Neural cell (in vitro differentiated cells): ENCODE results near the gene XIAP. TPM values are rescaled to one million over a fixed set of nuclear protein-coding genes. Genes with fewer than 3 reads are reported as not detected.
"Not testable (repeated sequence)": the region's sequence is repeated elsewhere in the genome, so short reads cannot be mapped to it uniquely, and the experiment has no call there.

Source experiments
- H2AFZ ChIP-seq: fragments of 200-600, 300-800 bp; sonication (generic), shearing (Covaris generic); 2 replicates; pipeline ENCODE4 v1.6.0; 2014; ENCODE audit warnings: low read depth, mild to moderate bottlenecking, antibody characterized with exemption, low read length, moderate library complexity
- H3F3A ChIP-seq: fragments of 200-600 bp; shearing (Covaris generic); 2 replicates; pipeline ENCODE4 v1.6.1; 2016; ENCODE audit warnings: mild to moderate bottlenecking, moderate library complexity, mixed read lengths, antibody characterized with exemption, low read length; ENCODE audit not compliant: insufficient read depth, poor library complexity, severe bottlenecking
- H3K27ac ChIP-seq: fragments of 200-600, 300-800 bp; sonication (generic), shearing (Covaris generic); 2 replicates; pipeline ENCODE4 v1.5.1; 2014; ENCODE audit warnings: mild to moderate bottlenecking, low read length, moderate library complexity
- H3K27me3 ChIP-seq: fragments of 300-800, 200-600 bp; sonication (generic), shearing (Covaris generic); 2 replicates; pipeline ENCODE4 v1.6.0; 2014; ENCODE audit warnings: mild to moderate bottlenecking, low read depth, low read length, moderate library complexity; ENCODE audit not compliant: insufficient read depth
- H3K36me3 ChIP-seq: fragments of 300-800, 200-600 bp; sonication (generic), shearing (Covaris generic); 2 replicates; pipeline ENCODE4 v1.5.1; 2014; ENCODE audit warnings: mild to moderate bottlenecking, antibody characterized with exemption, low read length, moderate library complexity; ENCODE audit not compliant: insufficient read depth
- H3K4me2 ChIP-seq: fragments of 300-800, 200-600 bp; sonication (generic), shearing (Covaris generic); 2 replicates; pipeline ENCODE4 v1.6.0; 2014; ENCODE audit warnings: mild to moderate bottlenecking, low read length
- H3K4me3 ChIP-seq: fragments of 300-800, 200-600 bp; sonication (generic), shearing (Covaris generic); 2 replicates; pipeline ENCODE4 v1.5.1; 2014; ENCODE audit warnings: mild to moderate bottlenecking, low read length, moderate library complexity
- H3K79me2 ChIP-seq: fragments of 200-600 bp; shearing (Covaris generic); replicated peaks from 2 replicates; pipeline ENCODE4 v1.6.0; 2014; ENCODE audit warnings: mild to moderate bottlenecking, low read length, moderate library complexity; ENCODE audit not compliant: insufficient read depth
- H3K9ac ChIP-seq: fragments of 300-800, 200-600 bp; sonication (generic), shearing (Covaris generic); 2 replicates; pipeline ENCODE4 v1.6.1; 2016; ENCODE audit warnings: mild to moderate bottlenecking, low read length, mixed read lengths
- H3K9me2 ChIP-seq: fragments of 200-600 bp; shearing (Covaris generic); 2 replicates; pipeline ENCODE4 v1.6.1; 2016; ENCODE audit warnings: mild to moderate bottlenecking, low read length, mixed read lengths; ENCODE audit not compliant: insufficient read depth
- H3K9me3 ChIP-seq: fragments of 200-600, 300-800 bp; sonication (generic), shearing (Covaris generic); 2 replicates; pipeline ENCODE4 v1.6.1; 2016; ENCODE audit warnings: mild to moderate bottlenecking, mixed run types, low read length, moderate library complexity, mixed read lengths
- H4K20me1 ChIP-seq: fragments of 200-600 bp; shearing (Covaris generic); 2 replicates; pipeline ENCODE4 v1.6.1; 2016; ENCODE audit warnings: mild to moderate bottlenecking, mixed run types; ENCODE audit not compliant: insufficient read depth
- EP300 ChIP-seq: fragments of 450-650 bp; conservative IDR thresholded peaks from 2 replicates; pipeline ENCODE4 v1.6.1; 2014; ENCODE audit warnings: antibody characterized with exemption, mild to moderate bottlenecking, moderate library complexity; ENCODE audit not compliant: poor library complexity, severe bottlenecking
- EZH2 ChIP-seq: fragments of 200-600, 300-800 bp; shearing (Covaris generic), sonication (generic); IDR thresholded peaks from 2 replicates; pipeline ENCODE4 v1.6.1; 2014; ENCODE audit warnings: antibody characterized with exemption, low read length, borderline replicate concordance, mild to moderate bottlenecking; ENCODE audit not compliant: insufficient read depth, poor library complexity, severe bottlenecking
- MXI1 ChIP-seq: fragments of 450-650 bp; conservative IDR thresholded peaks from 2 replicates; pipeline ENCODE4 v1.6.1; 2014; ENCODE audit warnings: antibody characterized with exemption, mild to moderate bottlenecking; ENCODE audit not compliant: poor library complexity, severe bottlenecking
- POLR2AphosphoS5 ChIP-seq: IDR thresholded peaks from 2 replicates; pipeline ENCODE4 v1.6.1; 2012
- RAD21 ChIP-seq: fragments of 450-650 bp; conservative IDR thresholded peaks from 2 replicates; pipeline ENCODE4 v1.6.1; 2014; ENCODE audit warnings: antibody characterized with exemption, mild to moderate bottlenecking, moderate library complexity
- SMC3 ChIP-seq: fragments of 450-650 bp; conservative IDR thresholded peaks from 2 replicates; pipeline ENCODE4 v1.6.1; 2014; ENCODE audit warnings: antibody characterized with exemption, mild to moderate bottlenecking, moderate library complexity; ENCODE audit not compliant: poor library complexity
- TAF1 ChIP-seq: IDR thresholded peaks from 2 replicates; pipeline ENCODE4 v1.6.1; 2012; ENCODE audit warnings: low read depth
- polyA plus RNA-seq: library from polyadenylated mRNA; depleted of rRNA; stranded (reverse); fragments of >200 nt; gene quantifications from 2 replicates; pipeline ENCODE4 v1.2.3, GENCODE V29; 2014
- TF ChIP-seq, protein P1 (sequence below): fragments of 450-650 bp; IDR thresholded peaks from 2 replicates; pipeline ENCODE4 v1.5.1; 2014; ENCODE audit warnings: antibody characterized with exemption, mild to moderate bottlenecking, moderate library complexity; ENCODE audit not compliant: poor library complexity, severe bottlenecking

XIAP gene
- polyA plus RNA-seq, 1 donor from 2014 or later, result 26.6 TPM

DNA sequence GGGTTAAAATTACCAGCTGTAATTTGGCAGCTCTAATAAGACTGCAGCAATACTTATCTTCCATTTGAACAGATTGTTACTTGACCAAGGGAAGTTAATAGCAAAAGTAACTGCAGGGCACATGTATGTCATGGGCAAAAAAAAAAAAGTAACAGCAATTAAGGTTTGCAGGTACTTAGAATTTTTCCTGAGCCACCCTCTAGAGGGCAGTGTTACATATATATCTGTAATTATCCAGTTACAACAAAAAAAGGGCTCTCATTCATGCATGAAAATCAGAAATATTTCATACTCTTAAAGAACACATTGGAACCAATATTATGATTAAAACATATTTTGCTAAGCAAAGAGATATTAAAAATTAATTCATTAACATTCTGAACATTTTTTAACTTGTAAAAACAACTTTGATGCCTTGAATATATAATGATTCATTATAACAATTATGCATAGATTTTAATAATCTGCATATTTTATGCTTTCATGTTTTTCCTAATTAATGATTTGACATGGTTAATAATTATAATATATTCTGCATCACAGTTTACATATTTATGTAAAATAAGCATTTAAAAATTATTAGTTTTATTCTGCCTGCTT lies 25.1 kb downstream of the XIAP start:
- TF ChIP-seq, protein P1, sequence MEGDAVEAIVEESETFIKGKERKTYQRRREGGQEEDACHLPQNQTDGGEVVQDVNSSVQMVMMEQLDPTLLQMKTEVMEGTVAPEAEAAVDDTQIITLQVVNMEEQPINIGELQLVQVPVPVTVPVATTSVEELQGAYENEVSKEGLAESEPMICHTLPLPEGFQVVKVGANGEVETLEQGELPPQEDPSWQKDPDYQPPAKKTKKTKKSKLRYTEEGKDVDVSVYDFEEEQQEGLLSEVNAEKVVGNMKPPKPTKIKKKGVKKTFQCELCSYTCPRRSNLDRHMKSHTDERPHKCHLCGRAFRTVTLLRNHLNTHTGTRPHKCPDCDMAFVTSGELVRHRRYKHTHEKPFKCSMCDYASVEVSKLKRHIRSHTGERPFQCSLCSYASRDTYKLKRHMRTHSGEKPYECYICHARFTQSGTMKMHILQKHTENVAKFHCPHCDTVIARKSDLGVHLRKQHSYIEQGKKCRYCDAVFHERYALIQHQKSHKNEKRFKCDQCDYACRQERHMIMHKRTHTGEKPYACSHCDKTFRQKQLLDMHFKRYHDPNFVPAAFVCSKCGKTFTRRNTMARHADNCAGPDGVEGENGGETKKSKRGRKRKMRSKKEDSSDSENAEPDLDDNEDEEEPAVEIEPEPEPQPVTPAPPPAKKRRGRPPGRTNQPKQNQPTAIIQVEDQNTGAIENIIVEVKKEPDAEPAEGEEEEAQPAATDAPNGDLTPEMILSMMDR, result peak; percentile 52
- no peak for TF ChIP-seq RAD21
- no peak overlapping the region for H3K4me3 ChIP-seq
- no peaks in the 10 kb centered on the region for H3K36me3 ChIP-seq
- no peaks in the 10 kb centered on the region for H3K79me2 ChIP-seq
- no peaks in the 10 kb centered on the region for H3K27me3 ChIP-seq
- H3K4me2 ChIP-seq, result no peak overlapping the region
- H2AFZ ChIP-seq, result no peak overlapping the region
- H3K9ac ChIP-seq, result no peak overlapping the region
- no peak overlapping the region for H3K27ac ChIP-seq
- no peaks in the 10 kb centered on the region for H3K9me2 ChIP-seq
- no peaks in the 10 kb centered on the region for H3K9me3 ChIP-seq
- no peaks in the 10 kb centered on the region for H4K20me1 ChIP-seq
- H3F3A ChIP-seq, result no peaks in the 10 kb centered on the region

DNA sequence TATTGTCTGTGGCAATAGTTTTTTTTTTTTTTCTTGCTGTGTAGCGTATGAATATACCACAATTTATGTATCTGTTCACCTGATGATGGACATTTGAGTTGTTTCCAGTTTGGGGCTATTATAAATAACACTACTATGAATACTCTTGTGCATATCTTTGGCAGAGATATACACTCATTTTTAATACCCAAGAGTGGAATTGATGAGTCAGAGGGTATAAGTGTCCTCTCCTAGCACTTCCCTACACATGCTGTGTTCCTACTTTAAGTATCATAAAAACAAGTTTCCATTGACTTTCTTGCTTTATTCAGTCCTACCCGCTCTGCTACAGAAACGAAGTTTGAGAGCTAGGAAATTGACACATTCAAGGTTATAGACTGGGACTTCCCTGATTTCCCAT lies 39.8 kb downstream of the XIAP start:
- Histone ChIP-seq H3F3A (no peaks in the 10 kb centered on the region), H3K79me2 (no peaks in the 10 kb centered on the region), H3K9ac (no peak overlapping the region), H3K27ac (no peak overlapping the region), H3K4me2 (no peak overlapping the region), H3K9me2 (no peaks in the 10 kb centered on the region), H2AFZ (no peak overlapping the region), H3K36me3 (no peaks in the 10 kb centered on the region), H3K27me3 (no peaks in the 10 kb centered on the region), H3K4me3 (no peak overlapping the region), H3K9me3 (no peaks in the 10 kb centered on the region), H4K20me1 (no peaks in the 10 kb centered on the region)
- no peak for TF ChIP-seq POLR2AphosphoS5
- no peak for TF ChIP-seq TAF1
- TF ChIP-seq EP300, result no peak

DNA sequence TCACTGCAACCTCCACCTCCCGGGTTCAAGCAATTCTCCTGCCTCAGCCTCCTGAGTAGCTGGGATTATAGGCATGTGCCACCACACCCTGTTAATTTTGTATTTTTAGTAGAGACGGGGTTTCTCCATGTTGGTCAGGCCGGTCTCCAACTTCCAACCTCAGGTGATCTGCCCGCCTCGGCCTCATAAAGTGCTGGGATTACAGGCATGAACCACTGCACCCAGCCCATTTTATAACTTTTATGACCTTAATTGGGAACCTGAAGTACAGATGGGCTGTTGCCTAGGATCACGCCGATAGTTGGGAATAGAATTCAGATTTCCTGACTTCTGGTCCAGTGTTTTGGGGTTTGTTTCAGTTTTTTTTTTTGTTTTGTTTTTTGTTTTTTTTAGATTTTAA lies 43.4 kb downstream of the XIAP start:
- not testable (repeated sequence) for H3K4me3 ChIP-seq, H3K4me2 ChIP-seq, H4K20me1 ChIP-seq, H3K9me3 ChIP-seq, H3K36me3 ChIP-seq, H2AFZ ChIP-seq, H3K27me3 ChIP-seq, H3K27ac ChIP-seq, H3K79me2 ChIP-seq, H3K9me2 ChIP-seq, H3F3A ChIP-seq, H3K9ac ChIP-seq

DNA sequence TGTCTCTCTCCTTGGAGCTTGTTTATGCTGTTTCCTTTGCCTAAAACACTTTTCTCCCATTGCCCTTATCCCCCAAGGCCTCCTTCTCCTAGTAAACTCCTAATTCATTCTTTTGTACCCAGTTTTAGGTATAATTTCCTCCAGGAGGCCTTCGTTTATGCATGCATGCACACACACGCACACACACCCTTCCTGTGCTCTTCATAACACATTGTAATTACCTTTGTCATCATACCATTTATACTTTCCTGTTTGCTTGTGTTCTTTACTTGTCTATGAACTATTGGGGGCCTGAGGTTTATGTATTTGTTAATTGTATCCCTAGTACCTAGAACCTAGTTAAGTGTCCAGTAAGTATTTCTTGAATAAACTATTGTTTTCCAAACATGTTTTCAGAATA lies 45.5 kb downstream of the XIAP start:
- no peak overlapping the region for H3K27ac ChIP-seq
- no peak overlapping the region for H3K4me3 ChIP-seq
- H3K36me3 ChIP-seq, result no peaks in the 10 kb centered on the region
- TF ChIP-seq SMC3, result no peak
- TF ChIP-seq MXI1, result no peak
- TF ChIP-seq EZH2, result no peak
- no peaks in the 10 kb centered on the region for H3K79me2 ChIP-seq
- H2AFZ ChIP-seq, result no peak overlapping the region
- H3K4me2 ChIP-seq, result no peak overlapping the region
- no peaks in the 10 kb centered on the region for H4K20me1 ChIP-seq
- no peaks in the 10 kb centered on the region for H3K27me3 ChIP-seq
- H3K9ac ChIP-seq, result no peak overlapping the region
- no peaks in the 10 kb centered on the region for H3F3A ChIP-seq
- no peaks in the 10 kb centered on the region for H3K9me3 ChIP-seq
- H3K9me2 ChIP-seq, result no peaks in the 10 kb centered on the region
